H1 (cell line): ENCODE measurements around the gene DUSP9. TPM values are rescaled to one million over a fixed set of nuclear protein-coding genes. Genes with fewer than 3 reads are reported as not detected.
A peak's percentile ranks its signal among the peaks of the same experiment; 100 is the strongest.

Source experiments
- BACH1 ChIP-seq: IDR thresholded peaks from 2 replicates; pipeline ENCODE4 v1.6.1; 2012; ENCODE audit warnings: low read length, improper control_type of control experiment
- CBX5 ChIP-seq: fragments of 300-800, 300-1000 bp; sonication (generic); IDR thresholded peaks from 2 replicates; pipeline ENCODE4 v1.7.1; 2016; ENCODE audit warnings: antibody characterized with exemption, low read length, low read depth
- EZH2 ChIP-seq: fragments of 200-600 bp; sonication (generic); IDR thresholded peaks from 2 replicates; pipeline ENCODE4 v1.7.1; 2012; ENCODE audit warnings: low read depth, mild to moderate bottlenecking, moderate library complexity, low read length, inconsistent platforms; ENCODE audit not compliant: severe bottlenecking
- KDM5A ChIP-seq: fragments of 200-600 bp; IDR thresholded peaks from 2 replicates; pipeline ENCODE4 v1.7.1; 2012; ENCODE audit warnings: mild to moderate bottlenecking, low read length, inconsistent platforms, mixed read lengths
- RBBP5 ChIP-seq: IDR thresholded peaks from 2 replicates; pipeline ENCODE4 v1.7.1; 2012; ENCODE audit warnings: low read depth, mild to moderate bottlenecking, inconsistent platforms, low read length, moderate library complexity, borderline replicate concordance
- SRF ChIP-seq: IDR thresholded peaks from 2 replicates; pipeline ENCODE4 v1.6.1; 2011; ENCODE audit warnings: mild to moderate bottlenecking, low read depth, low read length, moderate library complexity
- SUZ12 ChIP-seq: fragments of 200-600 bp; sonication (generic); IDR thresholded peaks from 2 replicates; pipeline ENCODE4 v1.6.1; 2012; ENCODE audit warnings: mild to moderate bottlenecking, inconsistent platforms, low read length, moderate library complexity, mixed read lengths
- TCF12 ChIP-seq: IDR thresholded peaks from 2 replicates; pipeline ENCODE4 v1.6.1; 2011; ENCODE audit warnings: low read depth, mild to moderate bottlenecking, low read length
- YY1 ChIP-seq: IDR thresholded peaks from 2 replicates; pipeline ENCODE4 v1.6.1; 2011; ENCODE audit warnings: low read depth, mild to moderate bottlenecking, low read length
- polyA plus RNA-seq, 7 experiments: library from polyadenylated mRNA; depleted of rRNA in 3 of 7; stranded (reverse) in 5 of 7; unstranded in 2 of 7; fragments of >200 nt in 5 of 7; fragments of 200-250 nt in 2 of 7; gene quantifications; 1 replicate in 5 of 7; 2 replicates in 1 of 7; 4 replicates in 1 of 7; pipeline versions ENCODE4 v1.2.1 to v1.2.3, GENCODE V29; 2011 to 2013; ENCODE audit warnings: missing spikeins in 2 of 7, mixed read lengths in 2 of 7
- total RNA-seq: library from RNA; stranded (reverse); fragmentation: NEBNext Ultra II Directional; extraction: Animal tissue kit (Norgen Biotek cat#: 25700); gene quantifications from 2 replicates; pipeline ENCODE4 v1.2.1, GENCODE V29; 2021
- TF ChIP-seq, protein P1 (sequence below): IDR thresholded peaks from 2 replicates; pipeline ENCODE4 v1.6.1; 2012; ENCODE audit warnings: inconsistent platforms
- TF ChIP-seq, protein P2 (sequence below): IDR thresholded peaks from 2 replicates; pipeline ENCODE4 v1.6.1; 2011; ENCODE audit warnings: low read length, improper control_type of control experiment
- TF ChIP-seq, protein P3 (sequence below): IDR thresholded peaks from 2 replicates; pipeline ENCODE4 v1.6.1; 2012; ENCODE audit warnings: low read length, inconsistent platforms

DUSP9 gene
- total and polyA plus RNA-seq, 2 of the 8 experiments (the other 6 are each of a cell fraction or from before 2014, with no cell fraction given) = 0.80 to 1.1 TPM

DNA sequence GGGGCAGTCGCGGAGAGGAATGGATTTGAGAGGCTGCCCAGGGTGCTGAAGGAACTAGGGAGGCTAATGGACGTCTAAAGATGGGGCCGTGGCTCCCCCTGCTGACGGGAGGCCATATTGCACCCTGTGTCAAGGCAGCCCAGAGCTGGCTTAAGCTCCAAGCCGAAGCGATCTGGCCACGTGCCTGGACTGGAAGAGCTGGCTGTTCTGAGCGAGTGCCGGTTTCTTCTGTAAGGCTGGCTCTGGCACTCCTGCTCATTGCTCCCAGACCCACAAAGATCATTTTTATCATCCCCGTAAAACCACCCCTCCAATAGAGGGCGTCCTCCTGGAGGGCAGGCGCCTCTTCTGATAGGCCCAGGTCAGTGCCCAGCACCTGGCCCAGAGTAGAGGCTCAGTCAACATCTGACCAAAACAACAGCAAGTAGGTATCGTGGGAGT, 21.0 kb downstream of the DUSP9 start (continued):
- no peak for TF ChIP-seq SUZ12
- TF ChIP-seq, protein P1, sequence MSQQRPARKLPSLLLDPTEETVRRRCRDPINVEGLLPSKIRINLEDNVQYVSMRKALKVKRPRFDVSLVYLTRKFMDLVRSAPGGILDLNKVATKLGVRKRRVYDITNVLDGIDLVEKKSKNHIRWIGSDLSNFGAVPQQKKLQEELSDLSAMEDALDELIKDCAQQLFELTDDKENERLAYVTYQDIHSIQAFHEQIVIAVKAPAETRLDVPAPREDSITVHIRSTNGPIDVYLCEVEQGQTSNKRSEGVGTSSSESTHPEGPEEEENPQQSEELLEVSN = peak; percentile 75; the same call in 1 of the 2 replicates
- TF ChIP-seq, protein P2, sequence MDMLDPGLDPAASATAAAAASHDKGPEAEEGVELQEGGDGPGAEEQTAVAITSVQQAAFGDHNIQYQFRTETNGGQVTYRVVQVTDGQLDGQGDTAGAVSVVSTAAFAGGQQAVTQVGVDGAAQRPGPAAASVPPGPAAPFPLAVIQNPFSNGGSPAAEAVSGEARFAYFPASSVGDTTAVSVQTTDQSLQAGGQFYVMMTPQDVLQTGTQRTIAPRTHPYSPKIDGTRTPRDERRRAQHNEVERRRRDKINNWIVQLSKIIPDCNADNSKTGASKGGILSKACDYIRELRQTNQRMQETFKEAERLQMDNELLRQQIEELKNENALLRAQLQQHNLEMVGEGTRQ = peak; percentile 46; the same call in 1 of the 2 replicates
- TF ChIP-seq YY1 = peak; percentile 60; the same call in 1 of the 2 replicates
- no peak for TF ChIP-seq BACH1
- TF ChIP-seq SRF = no peak
- TF ChIP-seq KDM5A = no peak
- TF ChIP-seq RBBP5 = no peak
- TF ChIP-seq TCF12 = no peak
- TF ChIP-seq EZH2 = no peak
- TF ChIP-seq CBX5 = no peak
- TF ChIP-seq, protein P3, sequence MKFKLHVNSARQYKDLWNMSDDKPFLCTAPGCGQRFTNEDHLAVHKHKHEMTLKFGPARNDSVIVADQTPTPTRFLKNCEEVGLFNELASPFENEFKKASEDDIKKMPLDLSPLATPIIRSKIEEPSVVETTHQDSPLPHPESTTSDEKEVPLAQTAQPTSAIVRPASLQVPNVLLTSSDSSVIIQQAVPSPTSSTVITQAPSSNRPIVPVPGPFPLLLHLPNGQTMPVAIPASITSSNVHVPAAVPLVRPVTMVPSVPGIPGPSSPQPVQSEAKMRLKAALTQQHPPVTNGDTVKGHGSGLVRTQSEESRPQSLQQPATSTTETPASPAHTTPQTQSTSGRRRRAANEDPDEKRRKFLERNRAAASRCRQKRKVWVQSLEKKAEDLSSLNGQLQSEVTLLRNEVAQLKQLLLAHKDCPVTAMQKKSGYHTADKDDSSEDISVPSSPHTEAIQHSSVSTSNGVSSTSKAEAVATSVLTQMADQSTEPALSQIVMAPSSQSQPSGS = no peak
